Measurements from ENCODE around the gene ATOSA.

- TF ChIP-seq POLR2A (IDR thresholded peaks at IDR 0.05; ENCODE audit: borderline replicate concordance, extremely low read depth, insufficient read depth, insufficient read length) (no peak), EGR1 (IDR thresholded peaks at IDR 0.05; ENCODE audit: low read depth) (no peak), ZNF274 (IDR thresholded peaks at IDR 0.05; ENCODE audit: low read depth, low read length) (no peak), YY1 (IDR thresholded peaks at IDR 0.05; ENCODE audit: extremely low read depth, insufficient replicate concordance, low read depth, low read length) (no peak), CEBPB (IDR thresholded peaks at IDR 0.05; ENCODE audit: low read depth) (no peak), JUND (IDR thresholded peaks at IDR 0.05) (no peak), MAX (IDR thresholded peaks at IDR 0.05) (no peak), TCF7L2 (IDR thresholded peaks at IDR 0.05; ENCODE audit: borderline replicate concordance, extremely low read depth, insufficient read depth, insufficient read length) (no peak), POLR2AphosphoS5 (IDR thresholded peaks at IDR 0.05; ENCODE audit: low read depth, low read length) (no peak), ZFX (IDR thresholded peaks at IDR 0.05) (no peak)
- TF ChIP-seq, protein P1, sequence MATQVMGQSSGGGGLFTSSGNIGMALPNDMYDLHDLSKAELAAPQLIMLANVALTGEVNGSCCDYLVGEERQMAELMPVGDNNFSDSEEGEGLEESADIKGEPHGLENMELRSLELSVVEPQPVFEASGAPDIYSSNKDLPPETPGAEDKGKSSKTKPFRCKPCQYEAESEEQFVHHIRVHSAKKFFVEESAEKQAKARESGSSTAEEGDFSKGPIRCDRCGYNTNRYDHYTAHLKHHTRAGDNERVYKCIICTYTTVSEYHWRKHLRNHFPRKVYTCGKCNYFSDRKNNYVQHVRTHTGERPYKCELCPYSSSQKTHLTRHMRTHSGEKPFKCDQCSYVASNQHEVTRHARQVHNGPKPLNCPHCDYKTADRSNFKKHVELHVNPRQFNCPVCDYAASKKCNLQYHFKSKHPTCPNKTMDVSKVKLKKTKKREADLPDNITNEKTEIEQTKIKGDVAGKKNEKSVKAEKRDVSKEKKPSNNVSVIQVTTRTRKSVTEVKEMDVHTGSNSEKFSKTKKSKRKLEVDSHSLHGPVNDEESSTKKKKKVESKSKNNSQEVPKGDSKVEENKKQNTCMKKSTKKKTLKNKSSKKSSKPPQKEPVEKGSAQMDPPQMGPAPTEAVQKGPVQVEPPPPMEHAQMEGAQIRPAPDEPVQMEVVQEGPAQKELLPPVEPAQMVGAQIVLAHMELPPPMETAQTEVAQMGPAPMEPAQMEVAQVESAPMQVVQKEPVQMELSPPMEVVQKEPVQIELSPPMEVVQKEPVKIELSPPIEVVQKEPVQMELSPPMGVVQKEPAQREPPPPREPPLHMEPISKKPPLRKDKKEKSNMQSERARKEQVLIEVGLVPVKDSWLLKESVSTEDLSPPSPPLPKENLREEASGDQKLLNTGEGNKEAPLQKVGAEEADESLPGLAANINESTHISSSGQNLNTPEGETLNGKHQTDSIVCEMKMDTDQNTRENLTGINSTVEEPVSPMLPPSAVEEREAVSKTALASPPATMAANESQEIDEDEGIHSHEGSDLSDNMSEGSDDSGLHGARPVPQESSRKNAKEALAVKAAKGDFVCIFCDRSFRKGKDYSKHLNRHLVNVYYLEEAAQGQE (IDR thresholded peaks at IDR 0.05; ENCODE audit: low read depth), result no peak
- TF ChIP-seq, protein P2, sequence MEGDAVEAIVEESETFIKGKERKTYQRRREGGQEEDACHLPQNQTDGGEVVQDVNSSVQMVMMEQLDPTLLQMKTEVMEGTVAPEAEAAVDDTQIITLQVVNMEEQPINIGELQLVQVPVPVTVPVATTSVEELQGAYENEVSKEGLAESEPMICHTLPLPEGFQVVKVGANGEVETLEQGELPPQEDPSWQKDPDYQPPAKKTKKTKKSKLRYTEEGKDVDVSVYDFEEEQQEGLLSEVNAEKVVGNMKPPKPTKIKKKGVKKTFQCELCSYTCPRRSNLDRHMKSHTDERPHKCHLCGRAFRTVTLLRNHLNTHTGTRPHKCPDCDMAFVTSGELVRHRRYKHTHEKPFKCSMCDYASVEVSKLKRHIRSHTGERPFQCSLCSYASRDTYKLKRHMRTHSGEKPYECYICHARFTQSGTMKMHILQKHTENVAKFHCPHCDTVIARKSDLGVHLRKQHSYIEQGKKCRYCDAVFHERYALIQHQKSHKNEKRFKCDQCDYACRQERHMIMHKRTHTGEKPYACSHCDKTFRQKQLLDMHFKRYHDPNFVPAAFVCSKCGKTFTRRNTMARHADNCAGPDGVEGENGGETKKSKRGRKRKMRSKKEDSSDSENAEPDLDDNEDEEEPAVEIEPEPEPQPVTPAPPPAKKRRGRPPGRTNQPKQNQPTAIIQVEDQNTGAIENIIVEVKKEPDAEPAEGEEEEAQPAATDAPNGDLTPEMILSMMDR (IDR thresholded peaks at IDR 0.05 in 2 of 3, conservative IDR thresholded peaks at IDR 0.05 in 1 of 3; ENCODE audit: borderline replicate concordance in 1 of 3, insufficient read depth in 1 of 3, low read depth in 2 of 3, low read length in 2 of 3), result no peak
These were observed 30.2 kb upstream of the ATOSA start for GRCh38 chr15:52709187-52709981.
